Measurements from ENCODE around the gene INPP5K.

DNA sequence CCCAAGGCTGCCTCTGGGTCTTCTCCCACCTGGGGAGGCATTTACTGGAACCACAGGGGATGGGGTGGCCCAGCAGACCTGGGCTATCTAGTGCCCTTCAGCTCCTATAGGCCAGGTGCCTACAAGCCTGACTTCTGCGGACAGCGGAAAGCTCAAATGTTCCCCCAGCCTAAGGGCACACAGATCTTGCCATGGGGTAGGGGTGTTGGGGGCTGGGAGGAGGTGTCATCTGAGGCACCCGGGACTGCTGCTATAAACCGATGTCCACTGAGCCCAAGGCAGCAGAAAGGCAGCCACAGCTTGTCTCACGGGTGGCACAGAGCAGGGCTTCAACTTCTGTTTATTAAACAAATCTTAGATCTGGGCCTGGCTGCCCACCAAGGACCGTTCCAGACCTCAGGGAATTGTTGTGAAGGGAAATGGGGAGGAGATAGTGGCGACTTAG lies 27.6 kb downstream of the INPP5K start:
- TF ChIP-seq, protein P1, sequence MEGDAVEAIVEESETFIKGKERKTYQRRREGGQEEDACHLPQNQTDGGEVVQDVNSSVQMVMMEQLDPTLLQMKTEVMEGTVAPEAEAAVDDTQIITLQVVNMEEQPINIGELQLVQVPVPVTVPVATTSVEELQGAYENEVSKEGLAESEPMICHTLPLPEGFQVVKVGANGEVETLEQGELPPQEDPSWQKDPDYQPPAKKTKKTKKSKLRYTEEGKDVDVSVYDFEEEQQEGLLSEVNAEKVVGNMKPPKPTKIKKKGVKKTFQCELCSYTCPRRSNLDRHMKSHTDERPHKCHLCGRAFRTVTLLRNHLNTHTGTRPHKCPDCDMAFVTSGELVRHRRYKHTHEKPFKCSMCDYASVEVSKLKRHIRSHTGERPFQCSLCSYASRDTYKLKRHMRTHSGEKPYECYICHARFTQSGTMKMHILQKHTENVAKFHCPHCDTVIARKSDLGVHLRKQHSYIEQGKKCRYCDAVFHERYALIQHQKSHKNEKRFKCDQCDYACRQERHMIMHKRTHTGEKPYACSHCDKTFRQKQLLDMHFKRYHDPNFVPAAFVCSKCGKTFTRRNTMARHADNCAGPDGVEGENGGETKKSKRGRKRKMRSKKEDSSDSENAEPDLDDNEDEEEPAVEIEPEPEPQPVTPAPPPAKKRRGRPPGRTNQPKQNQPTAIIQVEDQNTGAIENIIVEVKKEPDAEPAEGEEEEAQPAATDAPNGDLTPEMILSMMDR (IDR thresholded peaks at IDR 0.05; ENCODE audit: low read depth, low read length), result no peak
- TF ChIP-seq, protein P2, sequence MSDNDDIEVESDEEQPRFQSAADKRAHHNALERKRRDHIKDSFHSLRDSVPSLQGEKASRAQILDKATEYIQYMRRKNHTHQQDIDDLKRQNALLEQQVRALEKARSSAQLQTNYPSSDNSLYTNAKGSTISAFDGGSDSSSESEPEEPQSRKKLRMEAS (IDR thresholded peaks at IDR 0.05; ENCODE audit: low read depth, low read length), result no peak
- no peak for TF ChIP-seq POLR2A (IDR thresholded peaks at IDR 0.05; ENCODE audit: extremely low read depth, insufficient read length)

All from NB4 (cell line).